Epithelial cell of prostate (primary cell): Measurements from ENCODE around the gene IL17RC.
A peak's percentile ranks its signal among the peaks of the same experiment; 100 is the strongest.
"Not testable (repeated sequence)": the region's sequence is repeated elsewhere in the genome, so short reads cannot be mapped to it uniquely, and the experiment has no call there.

Experiments
- DNase-seq: peaks from one replicate; pipeline ENCODE4 v3.0.0-alpha.2; 2011; ENCODE audit warnings: low read depth, low spot score
- H3K27ac ChIP-seq: fragments of 450-650 bp; 2 replicates; pipeline ENCODE4 v1.5.1; 2017; ENCODE audit warnings: mild to moderate bottlenecking

Gene IL17RC

GRCh38 chr3:9914559-9915253 is 2.2 kb upstream of the IL17RC start:
- H3K27ac ChIP-seq = no peak overlapping the region
- no peak for DNase-seq

GRCh38 chr3:9915254-9916141 is 1.4 kb upstream of the IL17RC start:
- no peak for DNase-seq
- peak overlapping the region; percentile 61 for H3K27ac ChIP-seq

DNA sequence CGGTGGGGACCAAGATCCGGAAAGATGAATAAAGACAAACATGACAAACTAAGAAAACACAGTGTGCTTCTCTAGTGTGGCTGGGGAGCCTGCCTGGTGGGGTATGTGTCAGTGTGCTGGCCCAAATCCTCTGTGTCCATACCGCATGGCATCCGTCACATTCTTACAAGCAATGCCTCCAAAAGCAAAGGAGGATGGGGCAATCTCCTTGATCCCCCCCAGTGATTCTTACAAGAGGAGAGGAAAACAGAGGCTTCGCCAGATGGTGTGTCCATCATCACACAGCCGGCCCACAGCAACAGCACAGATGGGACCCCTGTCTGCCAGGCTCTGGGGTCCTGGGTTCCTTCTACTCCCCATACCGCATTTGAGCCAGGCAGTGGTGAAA is 558 bp upstream of the IL17RC start:
- DNase-seq = no peak
- peak overlapping the region; percentile 61 for H3K27ac ChIP-seq

DNA sequence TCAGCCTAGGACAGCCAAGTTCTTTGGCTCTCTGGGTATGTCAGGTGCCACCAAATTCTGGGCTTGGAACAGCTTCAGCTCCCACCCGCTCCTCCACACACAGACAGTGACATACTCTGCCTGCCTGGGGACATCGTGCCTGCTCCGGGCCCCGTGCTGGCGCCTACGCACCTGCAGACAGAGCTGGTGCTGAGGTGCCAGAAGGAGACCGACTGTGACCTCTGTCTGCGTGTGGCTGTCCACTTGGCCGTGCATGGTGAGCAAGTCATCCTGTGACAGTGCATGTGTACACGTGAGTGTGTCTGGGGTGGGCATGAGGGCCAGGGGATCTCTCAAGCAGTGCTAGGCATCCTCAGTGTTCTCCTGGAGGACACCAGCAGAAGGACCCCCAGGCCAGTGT is 922 bp downstream of the IL17RC start:
- H3K27ac ChIP-seq = no peak overlapping the region
- DNase-seq = no peak

GRCh38 chr3:9918261-9919038 is 1.6 kb downstream of the IL17RC start:
- no peak overlapping the region for H3K27ac ChIP-seq
- no peak for DNase-seq

- DNase-seq = no peak
- no peak overlapping the region for H3K27ac ChIP-seq
These were observed 11.3 kb downstream of the IL17RC start for GRCh38 chr3:9928158-9928557.

DNA sequence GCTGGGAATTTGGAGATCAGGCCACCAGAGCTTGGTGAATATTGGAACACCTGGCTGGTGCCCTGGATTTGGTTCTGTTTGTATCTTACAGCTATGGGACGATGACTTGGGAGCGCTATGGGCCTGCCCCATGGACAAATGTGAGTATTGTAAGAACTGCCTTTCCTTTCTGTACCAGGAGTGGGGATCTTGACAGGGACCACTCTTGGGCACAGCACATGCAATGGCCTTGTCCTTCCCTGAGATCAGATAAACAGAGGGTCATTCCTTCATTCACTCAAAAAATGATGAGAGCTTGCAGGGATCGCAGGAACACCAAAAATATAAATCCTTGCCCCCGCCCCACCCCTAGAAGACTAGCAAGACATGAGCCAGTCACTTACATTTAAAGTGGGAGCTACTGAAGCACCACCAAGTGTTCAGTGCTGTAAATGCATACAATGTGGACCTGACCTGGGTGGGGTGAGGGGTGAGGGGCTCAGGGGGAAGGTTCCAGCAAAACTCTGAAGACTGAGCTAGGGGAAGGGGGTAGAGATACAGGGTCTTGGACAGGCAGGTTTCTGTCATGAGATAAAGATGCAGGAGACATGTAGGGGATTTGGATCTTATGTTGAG is 14.0 kb downstream of the IL17RC start:
- H3K27ac ChIP-seq = no peak overlapping the region
- no peak for DNase-seq

DNA sequence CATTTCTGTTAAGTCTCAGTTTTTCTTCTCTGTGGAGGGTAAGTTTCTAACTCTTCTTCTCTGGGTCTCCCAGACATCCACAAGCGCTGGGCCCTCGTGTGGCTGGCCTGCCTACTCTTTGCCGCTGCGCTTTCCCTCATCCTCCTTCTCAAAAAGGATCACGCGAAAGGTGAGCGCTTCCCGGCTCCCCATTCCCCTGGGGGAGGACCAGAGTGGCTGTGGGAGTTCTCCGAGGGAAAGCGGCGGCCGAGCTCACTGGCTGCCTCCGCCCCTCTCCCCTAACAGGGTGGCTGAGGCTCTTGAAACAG is 15.6 kb downstream of the IL17RC start:
- H3K27ac ChIP-seq = peak overlapping the region; percentile 70
- no peak for DNase-seq

DNA sequence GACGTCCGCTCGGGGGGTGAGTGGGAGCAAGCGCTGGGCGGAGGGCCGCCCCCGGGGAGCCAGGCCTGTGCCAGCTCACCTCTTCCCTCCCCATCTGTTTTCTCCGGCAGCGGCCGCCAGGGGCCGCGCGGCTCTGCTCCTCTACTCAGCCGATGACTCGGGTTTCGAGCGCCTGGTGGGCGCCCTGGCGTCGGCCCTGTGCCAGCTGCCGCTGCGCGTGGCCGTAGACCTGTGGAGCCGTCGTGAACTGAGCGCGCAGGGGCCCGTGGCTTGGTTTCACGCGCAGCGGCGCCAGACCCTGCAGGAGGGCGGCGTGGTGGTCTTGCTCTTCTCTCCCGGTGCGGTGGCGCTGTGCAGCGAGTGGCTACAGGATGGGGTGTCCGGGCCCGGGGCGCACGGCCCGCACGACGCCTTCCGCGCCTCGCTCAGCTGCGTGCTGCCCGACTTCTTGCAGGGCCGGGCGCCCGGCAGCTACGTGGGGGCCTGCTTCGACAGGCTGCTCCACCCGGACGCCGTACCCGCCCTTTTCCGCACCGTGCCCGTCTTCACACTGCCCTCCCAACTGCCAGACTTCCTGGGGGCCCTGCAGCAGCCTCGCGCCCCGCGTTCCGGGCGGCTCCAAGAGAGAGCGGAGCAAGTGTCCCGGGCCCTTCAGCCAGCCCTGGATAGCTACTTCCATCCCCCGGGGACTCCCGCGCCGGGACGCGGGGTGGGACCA is 16.1 kb downstream of the IL17RC start:
- peak overlapping the region; percentile 70 for H3K27ac ChIP-seq
- DNase-seq = no peak

DNA sequence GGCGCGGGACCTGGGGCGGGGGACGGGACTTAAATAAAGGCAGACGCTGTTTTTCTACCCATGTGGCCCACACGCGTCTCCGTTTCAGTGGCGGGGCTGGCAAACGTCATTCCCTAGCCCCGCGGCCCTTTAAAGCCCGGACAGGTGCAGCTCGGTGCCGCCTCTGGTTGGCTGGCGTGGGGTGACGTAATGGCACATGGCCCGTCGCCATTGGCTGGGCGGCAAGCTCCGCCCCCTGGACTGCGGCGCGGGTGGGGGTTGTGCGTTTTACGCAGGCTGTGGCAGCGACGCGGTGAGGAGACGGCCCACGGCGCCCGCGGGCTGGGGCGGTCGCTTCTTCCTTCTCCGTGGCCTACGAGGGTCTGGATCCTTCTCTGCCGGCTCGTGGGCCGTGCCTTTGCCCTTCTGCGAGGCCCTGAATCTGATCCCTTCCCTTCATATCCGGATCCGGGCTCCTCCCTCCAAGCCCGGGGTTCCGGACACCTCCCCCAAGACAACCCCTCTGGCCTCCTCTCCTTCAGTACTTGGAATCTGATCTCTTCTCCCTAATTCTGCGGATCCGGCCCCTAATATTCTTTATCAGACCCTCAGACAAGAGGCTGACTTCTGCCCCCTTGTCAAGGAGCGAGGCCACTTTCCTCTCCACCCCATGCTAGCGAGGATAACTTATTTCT is 16.8 kb downstream of the IL17RC start, which contains the start of gene CRELD1:
Gene CRELD1, plus strand, starts transcription at position 274 of the 674 bp plus-strand sequence. CDS start 605 bp downstream, outside the sequence.
- peak within 1 kb of the TSS; percentile 70 for H3K27ac ChIP-seq
- DNase-seq = peak; percentile 48

GRCh38 chr3:9934235-9934621 is 17.3 kb downstream of the IL17RC start:
- peak overlapping the region; percentile 70 for H3K27ac ChIP-seq
- no peak for DNase-seq

GRCh38 chr3:9934993-9935392 is 18.1 kb downstream of the IL17RC start:
- no peak overlapping the region for H3K27ac ChIP-seq
- no peak for DNase-seq

GRCh38 chr3:9935966-9936510 is 19.1 kb downstream of the IL17RC start:
- no peak for DNase-seq
- H3K27ac ChIP-seq = no peak overlapping the region

GRCh38 chr3:9937486-9938238 is 20.8 kb downstream of the IL17RC start:
- DNase-seq = no peak

DNA sequence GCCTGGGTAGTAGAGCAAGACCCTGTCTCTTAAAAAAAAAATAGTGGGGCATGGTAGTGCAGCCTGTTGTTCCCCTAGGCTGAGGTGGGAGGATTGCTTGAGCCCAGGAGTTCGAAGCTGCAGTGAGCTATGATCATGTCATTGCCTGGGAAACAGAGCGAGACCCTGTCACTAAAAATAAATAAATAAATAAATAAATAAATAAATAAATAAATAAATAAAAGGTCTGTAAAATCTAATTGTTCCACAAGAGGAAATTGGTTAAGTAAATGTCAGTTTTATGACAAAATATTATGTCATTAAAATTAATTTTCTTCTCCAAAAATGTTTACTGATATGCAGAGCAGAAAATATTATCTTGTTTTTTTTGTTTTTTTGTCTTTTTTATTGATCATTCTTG is 22.1 kb downstream of the IL17RC start:
- H3K27ac ChIP-seq = no peak overlapping the region
- no peak for DNase-seq

More at GRCh38 chr3:9937486-9938238, 20.8 kb downstream of the IL17RC start:
- H3K27ac ChIP-seq = no peak overlapping the region

DNA sequence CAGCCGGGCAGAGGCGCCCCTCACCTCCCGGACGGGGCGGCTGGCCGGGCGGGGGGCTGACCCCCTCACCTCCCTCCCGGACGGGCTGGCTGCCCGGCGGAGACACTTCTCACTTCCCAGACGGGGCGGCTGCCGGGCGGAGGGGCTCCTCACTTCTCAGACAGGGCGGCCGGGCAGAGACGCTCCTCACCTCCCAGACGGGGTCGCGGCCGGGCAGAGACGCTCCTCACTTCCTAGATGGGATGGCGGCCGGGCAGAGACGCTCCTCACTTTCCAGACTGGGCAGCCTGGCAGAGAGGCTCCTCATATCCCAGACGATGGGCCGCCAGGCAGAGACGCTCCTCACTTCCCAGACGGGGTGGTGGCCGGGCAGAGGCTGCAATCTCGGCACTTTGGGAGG is 23.0 kb downstream of the IL17RC start:
- DNase-seq = not testable (repeated sequence)

GRCh38 chr3:9940746-9941145 is 23.8 kb downstream of the IL17RC start:
- no peak for DNase-seq
- H3K27ac ChIP-seq = no peak overlapping the region

More for the DNA sequence above, 23.0 kb downstream of the IL17RC start:
- not testable (repeated sequence) for H3K27ac ChIP-seq

DNA sequence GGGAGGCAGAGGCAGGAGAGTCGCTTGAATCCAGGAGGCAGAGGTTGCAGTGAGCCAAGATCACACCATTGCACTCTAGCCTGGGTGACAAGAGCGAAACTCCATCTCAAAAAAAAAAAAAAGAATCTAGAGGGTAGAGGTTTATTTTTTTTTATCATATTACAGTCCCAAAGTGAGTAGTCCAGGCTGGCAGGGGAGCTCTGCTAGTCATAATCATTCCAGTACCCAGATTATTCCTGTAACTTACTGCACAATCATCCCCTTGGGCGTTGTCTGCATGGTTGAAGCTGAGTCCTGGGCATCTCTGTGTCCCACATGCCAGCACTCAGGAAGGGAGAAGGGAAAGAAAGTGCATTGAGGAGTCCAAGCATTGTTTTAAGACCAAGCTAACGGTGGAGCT is 25.3 kb downstream of the IL17RC start:
- H3K27ac ChIP-seq = no peak overlapping the region
- no peak for DNase-seq
